HepG2 (cell line): ENCODE data around the gene FAM20A. TPM values are rescaled to one million over a fixed set of nuclear protein-coding genes. Genes with fewer than 3 reads are reported as not detected.
A peak's percentile ranks its signal among the peaks of the same experiment; 100 is the strongest.

Experiments
- CC2D1A ChIP-seq: sonication (generic); formaldehyde crosslinking; IDR thresholded peaks from 2 replicates; pipeline ENCODE4 v1.8.1; 2023; ENCODE audit warnings: mild to moderate bottlenecking, missing genetic modification reagents
- GZF1 ChIP-seq: sonication (generic); formaldehyde crosslinking; IDR thresholded peaks from 2 replicates; pipeline ENCODE4 v1.5.1; 2020; ENCODE audit warnings: mild to moderate bottlenecking, missing genetic modification reagents
- HOXA7 ChIP-seq: sonication (generic); formaldehyde crosslinking; IDR thresholded peaks from 2 replicates; pipeline ENCODE4 v1.8.1; 2022; ENCODE audit warnings: mild to moderate bottlenecking, missing genetic modification reagents, moderate library complexity
- LRRFIP1 ChIP-seq: sonication (generic); formaldehyde crosslinking; conservative IDR thresholded peaks from 2 replicates; pipeline ENCODE4 v1.4.0; 2020; ENCODE audit warnings: missing genetic modification reagents
- MED8 ChIP-seq: sonication (generic); formaldehyde crosslinking; IDR thresholded peaks from 2 replicates; pipeline ENCODE4 v1.8.1; 2023; ENCODE audit warnings: mild to moderate bottlenecking, missing genetic modification reagents; ENCODE audit not compliant: insufficient replicate concordance
- NBN ChIP-seq: fragments of 450-650 bp; conservative IDR thresholded peaks from 2 replicates; pipeline ENCODE4 v1.6.1; 2017
- NCOA5 ChIP-seq: sonication (generic); formaldehyde crosslinking; IDR thresholded peaks from 2 replicates; pipeline ENCODE4 v1.4.0; 2020; ENCODE audit warnings: missing genetic modification reagents
- NFIC ChIP-seq: IDR thresholded peaks from 2 replicates; pipeline ENCODE4 v1.6.1; 2012; ENCODE audit warnings: mild to moderate bottlenecking, low read length, inconsistent platforms
- NFKB2 ChIP-seq: sonication (generic); formaldehyde crosslinking; IDR thresholded peaks from 2 replicates; pipeline ENCODE4 v1.4.0; 2020; ENCODE audit warnings: missing genetic modification reagents, borderline replicate concordance
- SIX1 ChIP-seq: sonication (generic); formaldehyde crosslinking; IDR thresholded peaks from 2 replicates; pipeline ENCODE4 v1.4.0; 2020; ENCODE audit warnings: missing genetic modification reagents, borderline replicate concordance
- SRF ChIP-seq: IDR thresholded peaks from 2 replicates; pipeline ENCODE4 v1.6.1; 2011; ENCODE audit warnings: mild to moderate bottlenecking, low read depth, low read length, moderate library complexity
- TCF7 ChIP-seq: sonication (generic); IDR thresholded peaks from 2 replicates; pipeline ENCODE4 v1.6.1; 2016; ENCODE audit warnings: antibody characterized with exemption, low read depth
- TIGD3 ChIP-seq: sonication (generic); formaldehyde crosslinking; IDR thresholded peaks from 2 replicates; pipeline ENCODE4 v1.5.1; 2020; ENCODE audit warnings: mild to moderate bottlenecking, missing genetic modification reagents, borderline replicate concordance
- TRIM22 ChIP-seq: fragments of 450-650 bp; IDR thresholded peaks from 2 replicates; pipeline ENCODE4 v1.6.1; 2017
- ZMYM2 ChIP-seq: sonication (generic); formaldehyde crosslinking; IDR thresholded peaks from 2 replicates; pipeline ENCODE4 v1.8.0; 2022; ENCODE audit warnings: mild to moderate bottlenecking, missing genetic modification reagents
- ZNF12 ChIP-seq: sonication (generic); formaldehyde crosslinking; IDR thresholded peaks from 2 replicates; pipeline ENCODE4 v1.5.0; 2020; ENCODE audit warnings: missing genetic modification reagents
- ZNF160 ChIP-seq: sonication (generic); formaldehyde crosslinking; IDR thresholded peaks from 2 replicates; pipeline ENCODE4 v1.8.0; 2022; ENCODE audit warnings: mild to moderate bottlenecking, inconsistent platforms, missing genetic modification reagents
- ZNF740 ChIP-seq: sonication (generic); formaldehyde crosslinking; IDR thresholded peaks from 2 replicates; pipeline ENCODE4 v1.4.0; 2020; ENCODE audit warnings: missing genetic modification reagents
- polyA plus RNA-seq, 8 experiments: library from polyadenylated mRNA; depleted of rRNA in 3 of 8; stranded (reverse) in 7 of 8; unstranded in 1 of 8; fragments of >200 nt; fragmentation: Illumina TruSeq in 4 of 8; extraction: Trizol in 4 of 8; gene quantifications; 2 replicates each; pipeline versions ENCODE4 v1.2.1 to v1.2.3, GENCODE V29; 2011 to 2016; ENCODE audit warnings: low read depth in 4 of 8, missing spikeins in 1 of 8, mixed read lengths in 1 of 8; ENCODE audit not compliant: insufficient read depth in 1 of 8
- total RNA-seq, 5 experiments: library from RNA; depleted of rRNA; stranded (reverse); fragments of >200 nt; fragmentation: Illumina TruSeq; extraction: Trizol; gene quantifications; 2 replicates each; pipeline ENCODE4 v1.2.3, GENCODE V29; 2016; ENCODE audit warnings: low read depth in 1 of 5
- TF ChIP-seq, protein P1 (sequence below): sonication (generic); formaldehyde crosslinking; IDR thresholded peaks from 2 replicates; pipeline ENCODE4 v1.5.1; 2020; ENCODE audit warnings: missing genetic modification reagents, mild to moderate bottlenecking, borderline replicate concordance
- TF ChIP-seq, protein P2 (sequence below): sonication (generic); formaldehyde crosslinking; IDR thresholded peaks from 2 replicates; pipeline ENCODE4 v1.4.0; 2020; ENCODE audit warnings: missing genetic modification reagents

Gene FAM20A
- total and polyA plus RNA-seq, 2 of the 13 experiments (the other 11 are each of a cell fraction or from before 2014, with no cell fraction given): 9.3 to 20.7 TPM

GRCh38 chr17:68512247-68512959 is 88.8 kb downstream of the FAM20A start, which contains the start of gene PRKAR1A (continued):
- TF ChIP-seq ZNF740 (CRISPR knock-in tag): no peak
- no peak for TF ChIP-seq CC2D1A (CRISPR knock-in tag)
- peak; percentile 1; the same call in 1 of the 2 replicates for TF ChIP-seq ZNF12 (CRISPR knock-in tag)
- TF ChIP-seq SIX1 (CRISPR knock-in tag): no peak
- no peak for TF ChIP-seq MED8
- 0 out of 2 replicates have a peak, but pooled peaks have one; percentile 70 for TF ChIP-seq ZNF160 (CRISPR knock-in tag)
- no peak for TF ChIP-seq NCOA5 (CRISPR knock-in tag)
- TF ChIP-seq, protein P1, sequence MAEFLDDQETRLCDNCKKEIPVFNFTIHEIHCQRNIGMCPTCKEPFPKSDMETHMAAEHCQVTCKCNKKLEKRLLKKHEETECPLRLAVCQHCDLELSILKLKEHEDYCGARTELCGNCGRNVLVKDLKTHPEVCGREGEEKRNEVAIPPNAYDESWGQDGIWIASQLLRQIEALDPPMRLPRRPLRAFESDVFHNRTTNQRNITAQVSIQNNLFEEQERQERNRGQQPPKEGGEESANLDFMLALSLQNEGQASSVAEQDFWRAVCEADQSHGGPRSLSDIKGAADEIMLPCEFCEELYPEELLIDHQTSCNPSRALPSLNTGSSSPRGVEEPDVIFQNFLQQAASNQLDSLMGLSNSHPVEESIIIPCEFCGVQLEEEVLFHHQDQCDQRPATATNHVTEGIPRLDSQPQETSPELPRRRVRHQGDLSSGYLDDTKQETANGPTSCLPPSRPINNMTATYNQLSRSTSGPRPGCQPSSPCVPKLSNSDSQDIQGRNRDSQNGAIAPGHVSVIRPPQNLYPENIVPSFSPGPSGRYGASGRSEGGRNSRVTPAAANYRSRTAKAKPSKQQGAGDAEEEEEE (CRISPR knock-in tag): no peak
- peak; percentile 48; the same call in 1 of the 2 replicates for TF ChIP-seq NFKB2 (CRISPR knock-in tag)
- TF ChIP-seq LRRFIP1 (CRISPR knock-in tag): no peak
- no peak for TF ChIP-seq GZF1
- no peak for TF ChIP-seq HOXA7 (CRISPR knock-in tag)
- TF ChIP-seq SRF: no peak
- no peak for TF ChIP-seq ZMYM2 (CRISPR knock-in tag)
- no peak for TF ChIP-seq NBN
- TF ChIP-seq NFIC: no peak
- TF ChIP-seq TIGD3 (CRISPR knock-in tag): peak; percentile 19; the same call in 1 of the 2 replicates
- TF ChIP-seq TCF7: 0 out of 2 replicates have a peak, but pooled peaks have one; percentile 17
- TF ChIP-seq, protein P2, sequence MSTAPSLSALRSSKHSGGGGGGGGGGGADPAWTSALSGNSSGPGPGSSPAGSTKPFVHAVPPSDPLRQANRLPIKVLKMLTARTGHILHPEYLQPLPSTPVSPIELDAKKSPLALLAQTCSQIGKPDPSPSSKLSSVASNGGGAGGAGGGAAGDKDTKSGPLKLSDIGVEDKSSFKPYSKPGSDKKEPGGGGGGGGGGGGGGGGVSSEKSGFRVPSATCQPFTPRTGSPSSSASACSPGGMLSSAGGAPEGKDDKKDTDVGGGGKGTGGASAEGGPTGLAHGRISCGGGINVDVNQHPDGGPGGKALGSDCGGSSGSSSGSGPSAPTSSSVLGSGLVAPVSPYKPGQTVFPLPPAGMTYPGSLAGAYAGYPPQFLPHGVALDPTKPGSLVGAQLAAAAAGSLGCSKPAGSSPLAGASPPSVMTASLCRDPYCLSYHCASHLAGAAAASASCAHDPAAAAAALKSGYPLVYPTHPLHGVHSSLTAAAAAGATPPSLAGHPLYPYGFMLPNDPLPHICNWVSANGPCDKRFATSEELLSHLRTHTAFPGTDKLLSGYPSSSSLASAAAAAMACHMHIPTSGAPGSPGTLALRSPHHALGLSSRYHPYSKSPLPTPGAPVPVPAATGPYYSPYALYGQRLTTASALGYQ (CRISPR knock-in tag): no peak
- TF ChIP-seq TRIM22: no peak
